ENCODE measurements around the gene CNN2. TPM values are rescaled to one million over a fixed set of nuclear protein-coding genes. Genes with fewer than 3 reads are reported as not detected.

Gene CNN2
- total RNA-seq, 4 donors from 2014 or later: 60.7 to 88.2 (median 82.2) TPM

- no peak for TF ChIP-seq CTCF (IDR thresholded peaks at IDR 0.05)
- TF ChIP-seq POLR2A (IDR thresholded peaks at IDR 0.05): no peak
- intact Hi-C loops (cut with DNase I): no loop called here
- no peak overlapping the region for H3K27ac ChIP-seq
- H3K27me3 ChIP-seq: no peaks in the 10 kb centered on the region
- H3K4me3 ChIP-seq (replicated peaks in 1 of 3): no peak overlapping the region
- 96 to 100% methylated on average over 7 to 27 of the region's 33 CpGs for WGBS, 2 donors
- no peaks in the 10 kb centered on the region for H3K9me3 ChIP-seq
- DNase-seq: no peak
- H3K36me3 ChIP-seq: no peaks in the 10 kb centered on the region
- peaks cover 0 to 14% of the 10 kb centered on the region in 2 donors for H3K4me1 ChIP-seq
Measured at GRCh38 chr19:1046117-1046626, 19.8 kb downstream of the CNN2 start.

GRCh38 chr19:1046836-1047695, 20.7 kb downstream of the CNN2 start:
- Histone ChIP-seq H3K27ac (no peak overlapping the region), H3K36me3 (no peaks in the 10 kb centered on the region), H3K9me3 (no peaks in the 10 kb centered on the region), H3K27me3 (no peaks in the 10 kb centered on the region), H3K4me3 (replicated peaks in 1 of 3) (no peak overlapping the region), H3K4me1 (peaks cover 0 to 9% of the 10 kb centered on the region in 2 donors)
- TF ChIP-seq POLR2A (IDR thresholded peaks at IDR 0.05) (no peak), CTCF (IDR thresholded peaks at IDR 0.05) (no peak)
- intact Hi-C loops (cut with DNase I): no loop called here
- WGBS, 2 donors: 87 to 89% methylated on average over 3 to 55 of the region's 77 CpGs
- no peak for DNase-seq

DNA sequence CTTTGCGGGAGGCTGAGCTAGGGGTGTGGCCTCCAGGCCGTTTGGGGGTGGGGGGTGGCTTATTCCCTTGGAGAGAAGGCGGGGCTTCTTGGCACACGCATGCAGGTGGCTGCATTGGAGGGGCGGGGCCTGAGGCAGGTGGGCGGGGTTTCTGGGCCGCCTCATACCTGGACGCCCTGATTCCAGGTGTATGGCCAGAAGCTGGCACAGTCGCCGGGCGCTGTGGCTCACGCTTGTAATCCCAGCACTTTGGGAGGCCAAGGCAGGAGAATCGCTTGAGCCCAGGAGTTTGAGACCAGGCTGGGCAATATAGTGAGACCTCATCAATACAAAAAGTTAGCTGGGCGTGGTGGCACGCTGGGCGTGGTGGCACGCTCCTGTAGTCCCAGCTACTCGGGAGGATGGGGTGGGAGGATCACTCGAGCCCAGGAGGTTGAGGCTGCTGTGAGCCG, 21.3 kb downstream of the CNN2 start:
- Histone ChIP-seq H3K9me3 (no peaks in the 10 kb centered on the region), H3K4me1 (peaks cover 0 to 5% of the 10 kb centered on the region in 2 donors), H3K27me3 (no peaks in the 10 kb centered on the region), H3K36me3 (no peaks in the 10 kb centered on the region), H3K4me3 (replicated peaks in 1 of 3) (no peak overlapping the region), H3K27ac (no peak overlapping the region)
- no peak for TF ChIP-seq POLR2A (IDR thresholded peaks at IDR 0.05)
- no peak for DNase-seq
- intact Hi-C loops (cut with DNase I): no loop called here
- WGBS, 2 donors: 86% methylated on average over 17 to 19 of the region's 20 CpGs

DNA sequence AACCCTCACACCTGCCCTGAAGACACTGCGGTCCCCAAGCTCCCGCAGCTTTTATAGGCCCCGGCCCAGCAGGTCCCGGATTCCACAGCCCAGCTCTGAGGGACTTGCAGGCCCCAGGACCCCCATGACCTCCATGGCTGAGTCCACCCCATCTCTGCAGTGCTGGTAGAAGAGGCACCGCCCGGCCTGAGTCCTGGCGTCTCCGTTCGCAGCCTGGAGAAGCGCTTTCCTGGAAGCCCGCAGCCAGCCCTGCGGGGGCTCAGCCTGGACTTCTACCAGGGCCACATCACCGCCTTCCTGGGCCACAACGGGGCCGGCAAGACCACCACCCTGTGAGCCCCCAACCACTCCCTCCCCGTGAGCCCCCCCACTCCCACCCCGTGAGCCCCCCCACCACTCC, 22.7 kb downstream of the CNN2 start:
- Histone ChIP-seq H3K4me1 (no peaks in the 10 kb centered on the region), H3K36me3 (no peaks in the 10 kb centered on the region), H3K27me3 (no peaks in the 10 kb centered on the region), H3K4me3 (replicated peaks in 1 of 3) (no peak overlapping the region), H3K9me3 (no peaks in the 10 kb centered on the region), H3K27ac (no peak overlapping the region)
- intact Hi-C loops (cut with DNase I): no loop called here
- WGBS, 2 donors: 99 to 100% methylated on average over 9 to 14 of the region's 17 CpGs
- no peak for TF ChIP-seq CTCF (IDR thresholded peaks at IDR 0.05)
- no peak for TF ChIP-seq POLR2A (IDR thresholded peaks at IDR 0.05)
- DNase-seq: no peak

DNA sequence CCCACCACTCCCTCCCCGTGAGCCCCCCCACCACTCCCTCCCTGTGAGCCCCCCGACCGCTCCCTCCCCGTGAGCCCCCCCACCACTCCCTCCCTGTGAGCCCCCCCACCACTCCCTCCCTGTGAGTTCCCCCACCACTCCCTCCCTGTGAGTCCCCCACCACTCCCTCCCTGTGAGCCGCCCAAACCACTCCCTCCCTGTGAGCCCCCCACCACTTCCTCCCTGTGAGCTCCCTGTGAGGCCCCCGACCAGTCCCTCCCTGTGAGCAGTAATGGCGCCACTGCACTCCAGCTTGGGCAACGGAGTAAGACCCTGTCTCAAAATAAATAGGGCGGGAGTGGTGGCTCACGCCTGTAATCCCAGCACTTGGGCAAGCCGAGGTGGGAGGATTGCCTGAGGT, 23.4 kb downstream of the CNN2 start:
- Histone ChIP-seq H3K27ac (no peak overlapping the region), H3K9me3 (no peaks in the 10 kb centered on the region), H3K36me3 (no peaks in the 10 kb centered on the region), H3K27me3 (no peaks in the 10 kb centered on the region), H3K4me3 (replicated peaks in 1 of 3) (no peak overlapping the region), H3K4me1 (no peaks in the 10 kb centered on the region)
- intact Hi-C loops (cut with DNase I): no loop called here
- DNase-seq: no peak
- 64 to 82% methylated on average over 4 to 7 of the region's 11 CpGs for WGBS, 2 donors
- TF ChIP-seq POLR2A (IDR thresholded peaks at IDR 0.05) (no peak), CTCF (IDR thresholded peaks at IDR 0.05) (no peak)

Data from thyroid gland (tissue), 4 donors.